Activated T-helper 1 cell treated with anti-CD3 and anti-CD28 coated beads, Interleukin-12 subunit alpha, Interleukin-12 subunit beta, Interleukin-2, Interleukin-4 antibody, amounts not matched to agents 30 ng/mL and 10 ng/mL and 1 ng/mL, durations not matched to agents 14 hours and 24 hours and 36 hours (primary cell): ENCODE results near the gene RIC1. TPM values are rescaled to one million over a fixed set of nuclear protein-coding genes. Genes with fewer than 3 reads are reported as not detected.
"Not testable (repeated sequence)": the region's sequence is repeated elsewhere in the genome, so short reads cannot be mapped to it uniquely, and the experiment has no call there.

Source experiments
- DNase-seq: peaks from one replicate; pipeline ENCODE4 v3.0.0; 2021; ENCODE audit warnings: low spot score
- H3K27ac Mint-ChIP-seq: one replicate; pipeline ENCODE4 v1.8.0; 2021; ENCODE audit warnings: mild to moderate bottlenecking, mixed read lengths
- H3K27me3 Mint-ChIP-seq: one replicate; pipeline ENCODE4 v1.8.0; 2022; ENCODE audit warnings: mild to moderate bottlenecking, moderate library complexity, mixed read lengths; ENCODE audit not compliant: insufficient read depth
- H3K36me3 Mint-ChIP-seq: one replicate; pipeline ENCODE4 v1.8.0; 2021; ENCODE audit warnings: low read depth, mixed read lengths
- H3K4me1 Mint-ChIP-seq: one replicate; pipeline ENCODE4 v1.8.0; 2021; ENCODE audit warnings: low read depth, mixed read lengths
- H3K4me3 Mint-ChIP-seq: one replicate; pipeline ENCODE4 v1.8.0; 2021; ENCODE audit warnings: mild to moderate bottlenecking, moderate library complexity, mixed read lengths
- H3K9me3 Mint-ChIP-seq: one replicate; pipeline ENCODE4 v1.8.0; 2021; ENCODE audit warnings: mixed read lengths
- intact Hi-C: fragments of 100-400 bp; cut with micrococcal nuclease; formaldehyde crosslinking; loops from one replicate; pipeline ENCODE4 v1.15.1; 2024
- total RNA-seq: library from RNA; stranded (reverse); gene quantifications from 2 replicates; pipeline ENCODE4 v1.2.3, GENCODE V29; 2022

RIC1 gene
- total RNA-seq, 1 donor from 2014 or later: 20.9 TPM

GRCh38 chr9:5626727-5627634 lies 1.9 kb upstream of the RIC1 start:
- Mint-ChIP-seq H3K27ac (peak overlapping the region; percentile 98), H3K36me3 (peaks cover 5% of the 10 kb centered on the region), H3K4me1 (peaks cover 57% of the 10 kb centered on the region), H3K27me3 (no peaks in the 10 kb centered on the region), H3K4me3 (peak overlapping the region; percentile 94), H3K9me3 (no peaks in the 10 kb centered on the region)
- intact Hi-C loops: loop anchor here (1.0 to 10.0 kb wide), 6 partner anchors 41 to 1130 kb away; partner anchors contain the start of genes CDC37L1, KDM4C and RCL1
- peak; percentile 24 for DNase-seq

GRCh38 chr9:5627686-5628085 lies 1.2 kb upstream of the RIC1 start:
- intact Hi-C loops: loop anchor here (1.0 to 10.0 kb wide), 10 partner anchors 41 to 1130 kb away; partner anchors contain the start of genes CDC37L1, JAK2, KDM4C and RCL1
- H3K9me3 Mint-ChIP-seq, H3K36me3 Mint-ChIP-seq, H3K27me3 Mint-ChIP-seq, DNase-seq: not testable (repeated sequence)
- Mint-ChIP-seq H3K4me1 (peaks cover 64% of the 10 kb centered on the region), H3K4me3 (peak overlapping the region; percentile 94), H3K27ac (peak overlapping the region; percentile 98)

GRCh38 chr9:5628183-5628529 lies 751 bp upstream of the RIC1 start:
- Mint-ChIP-seq H3K27me3 (no peaks in the 10 kb centered on the region), H3K27ac (peak overlapping the region; percentile 98), H3K9me3 (no peaks in the 10 kb centered on the region), H3K4me3 (peak overlapping the region; percentile 94), H3K36me3 (peaks cover 5% of the 10 kb centered on the region), H3K4me1 (peaks cover 68% of the 10 kb centered on the region)
- no peak for DNase-seq
- intact Hi-C loops: loop anchor here (2.0 to 10.0 kb wide), 9 partner anchors 137 to 1129 kb away; partner anchors contain the start of genes CDC37L1, JAK2, KDM4C and RCL1

- Mint-ChIP-seq H3K27ac (peak overlapping the region; percentile 98), H3K4me3 (peak overlapping the region; percentile 99), H3K27me3 (no peaks in the 10 kb centered on the region), H3K4me1 (peaks cover 78% of the 10 kb centered on the region), H3K36me3 (peaks cover 7% of the 10 kb centered on the region), H3K9me3 (no peaks in the 10 kb centered on the region)
- DNase-seq: peak; percentile 40
- intact Hi-C loops: loop anchor here (1.0 to 10.0 kb wide), 15 partner anchors 43 to 1128 kb away; partner anchors contain the start of genes AK3, CDC37L1, JAK2 and KDM4C
Measured at GRCh38 chr9:5629312-5630080, 589 bp downstream of the RIC1 start.

- peak overlapping the region; percentile 99 for H3K4me3 Mint-ChIP-seq
- H3K4me1 Mint-ChIP-seq: peaks cover 79% of the 10 kb centered on the region
- H3K9me3 Mint-ChIP-seq: peaks cover 4% of the 10 kb centered on the region
- intact Hi-C loops: loop anchor here (5.0 kb wide), 1 partner anchor 42 kb away; no protein-coding TSS in a partner anchor
- no peaks in the 10 kb centered on the region for H3K27me3 Mint-ChIP-seq
- no peak for DNase-seq
- H3K36me3 Mint-ChIP-seq: peaks cover 6% of the 10 kb centered on the region
- H3K27ac Mint-ChIP-seq: peak overlapping the region; percentile 98
Measured at GRCh38 chr9:5630081-5630507, 1.2 kb downstream of the RIC1 start.

- no peak overlapping the region for H3K4me3 Mint-ChIP-seq
- peaks cover 13% of the 10 kb centered on the region for H3K9me3 Mint-ChIP-seq
- H3K27me3 Mint-ChIP-seq: no peaks in the 10 kb centered on the region
- DNase-seq: no peak
- peaks cover 12% of the 10 kb centered on the region for H3K36me3 Mint-ChIP-seq
- no peak overlapping the region for H3K27ac Mint-ChIP-seq
- peaks cover 75% of the 10 kb centered on the region for H3K4me1 Mint-ChIP-seq
- intact Hi-C loops: loop anchor here (5.0 kb wide), 1 partner anchor 41 kb away; no protein-coding TSS in a partner anchor
Measured at GRCh38 chr9:5631026-5631425, 2.1 kb downstream of the RIC1 start.

- no peak for DNase-seq
- Mint-ChIP-seq H3K27me3 (no peaks in the 10 kb centered on the region), H3K36me3 (peaks cover 14% of the 10 kb centered on the region), H3K4me3 (no peak overlapping the region), H3K27ac (no peak overlapping the region), H3K9me3 (peaks cover 16% of the 10 kb centered on the region), H3K4me1 (peaks cover 63% of the 10 kb centered on the region)
- intact Hi-C loops: loop anchor here (5.0 kb wide), 1 partner anchor 40 kb away; no protein-coding TSS in a partner anchor
Measured at GRCh38 chr9:5632540-5632939, 3.6 kb downstream of the RIC1 start.

- Mint-ChIP-seq H3K4me3 (no peak overlapping the region), H3K4me1 (peaks cover 57% of the 10 kb centered on the region), H3K27ac (no peak overlapping the region), H3K27me3 (no peaks in the 10 kb centered on the region), H3K36me3 (peaks cover 19% of the 10 kb centered on the region), H3K9me3 (peaks cover 22% of the 10 kb centered on the region)
- no peak for DNase-seq
- intact Hi-C loops: loop anchor here (5.0 kb wide), 1 partner anchor 39 kb away; no protein-coding TSS in a partner anchor
Measured at GRCh38 chr9:5633243-5633642, 4.3 kb downstream of the RIC1 start.

- no peaks in the 10 kb centered on the region for H3K27me3 Mint-ChIP-seq
- no peak for DNase-seq
- H3K4me1 Mint-ChIP-seq: peaks cover 47% of the 10 kb centered on the region
- H3K9me3 Mint-ChIP-seq: peaks cover 43% of the 10 kb centered on the region
- H3K27ac Mint-ChIP-seq: no peak overlapping the region
- H3K36me3 Mint-ChIP-seq: peaks cover 32% of the 10 kb centered on the region
- no peak overlapping the region for H3K4me3 Mint-ChIP-seq
- intact Hi-C loops: no loop called here
Measured at GRCh38 chr9:5635390-5635789, 6.5 kb downstream of the RIC1 start.

GRCh38 chr9:5639816-5640215 lies 10.9 kb downstream of the RIC1 start:
- peaks cover 55% of the 10 kb centered on the region for H3K9me3 Mint-ChIP-seq
- H3K4me1 Mint-ChIP-seq: peaks cover 15% of the 10 kb centered on the region
- H3K4me3 Mint-ChIP-seq: no peak overlapping the region
- intact Hi-C loops: no loop called here
- H3K27ac Mint-ChIP-seq: no peak overlapping the region
- no peaks in the 10 kb centered on the region for H3K27me3 Mint-ChIP-seq
- H3K36me3 Mint-ChIP-seq: peaks cover 36% of the 10 kb centered on the region
- DNase-seq: no peak

GRCh38 chr9:5642170-5642569 lies 13.3 kb downstream of the RIC1 start:
- Mint-ChIP-seq H3K27ac (no peak overlapping the region), H3K36me3 (peaks cover 35% of the 10 kb centered on the region), H3K9me3 (peaks cover 50% of the 10 kb centered on the region)

GRCh38 chr9:5643005-5643624 lies 14.2 kb downstream of the RIC1 start:
- no peak overlapping the region for H3K4me3 Mint-ChIP-seq
- peaks cover 30% of the 10 kb centered on the region for H3K36me3 Mint-ChIP-seq
- DNase-seq: no peak
- no peak overlapping the region for H3K27ac Mint-ChIP-seq
- intact Hi-C loops: no loop called here
- peaks cover 48% of the 10 kb centered on the region for H3K9me3 Mint-ChIP-seq
- H3K27me3 Mint-ChIP-seq: no peaks in the 10 kb centered on the region
- peaks cover 17% of the 10 kb centered on the region for H3K4me1 Mint-ChIP-seq

More at GRCh38 chr9:5642170-5642569, 13.3 kb downstream of the RIC1 start:
- no peak overlapping the region for H3K4me3 Mint-ChIP-seq
- no peak for DNase-seq
- intact Hi-C loops: no loop called here
- H3K4me1 Mint-ChIP-seq: peaks cover 17% of the 10 kb centered on the region
- H3K27me3 Mint-ChIP-seq: no peaks in the 10 kb centered on the region
